Esophagus muscularis mucosa (tissue), 3 donors: ENCODE results near the gene SHB.
A peak's percentile ranks its signal among the peaks of the same experiment; 100 is the strongest.

Source experiments
- CTCF ChIP-seq, 3 experiments: fragments of 200-600 bp in 2 of 3; fragments of 450-650 bp in 1 of 3; sonication (generic) in 2 of 3; IDR thresholded peaks; one replicate each; pipeline ENCODE4 v1.5.1; 2017 to 2019; ENCODE audit warnings: antibody characterized with exemption in 3 of 3, mild to moderate bottlenecking in 2 of 3, moderate library complexity in 1 of 3
- POLR2AphosphoS5 ChIP-seq, 2 donors: sonication (generic); formaldehyde crosslinking; IDR thresholded peaks; one replicate each; pipeline ENCODE4 v1.6.1; 2017; ENCODE audit warnings: antibody characterized with exemption in 2 of 2

GRCh38 chr9:37913480-37914153 lies 155.4 kb downstream of the SHB start:
- peak in 2 of 3 experiments; percentile 96 to 97 for TF ChIP-seq CTCF (IDR thresholded peaks at IDR 0.05)
- TF ChIP-seq POLR2AphosphoS5 (IDR thresholded peaks at IDR 0.05), result peak in 1 of 2 donors; percentile 48
